ENCODE data around the gene SMIM34. TPM values are rescaled to one million over a fixed set of nuclear protein-coding genes. Genes with fewer than 3 reads are reported as not detected.
"Not testable (repeated sequence)": the region's sequence is repeated elsewhere in the genome, so short reads cannot be mapped to it uniquely, and the experiment has no call there.

The SMIM34 gene
- total RNA-seq, result not detected
- total RNA-seq (2013), result not detected
- 0 reads per million in 29 experiments for total RNA-seq

GRCh38 chr21:34423805-34424204, at the start of gene SMIM34:
SMIM34 (minus strand) TSS chr21:34423951; CDS start chr21:34423839, 112 bp downstream.
- CTCF ChIA-PET; H3K36me3 ChIP-seq (ENCODE audit: control insufficient read depth in 2 of 2, extremely low read depth in 1 of 2, insufficient read depth in 1 of 2, low read length in 1 of 2); H3K4me1 ChIP-seq (ENCODE audit: control insufficient read depth in 1 of 2, extremely low read depth in 1 of 2, insufficient read depth in 2 of 2, low read length in 2 of 2); H3K27me3 ChIP-seq (replicated peaks in 1 of 2; ENCODE audit: control insufficient read depth in 2 of 2, extremely low read depth in 1 of 2, insufficient read depth in 2 of 2, low read length in 1 of 2); H3K27ac ChIP-seq (ENCODE audit: low read length); H3K9me3 Mint-ChIP-seq; H3K4me1 Mint-ChIP-seq; H3K36me3 Mint-ChIP-seq; ATAC-seq (replicated peaks in 1 of 4); H3K27me3 Mint-ChIP-seq; DNase-seq; H3K9me3 ChIP-seq; H3K4me3 ChIP-seq (ENCODE audit: control insufficient read depth in 1 of 2, extremely low read depth in 1 of 2, low read length in 1 of 2); H3K27ac Mint-ChIP-seq; POLR2A ChIA-PET; H3K4me3 Mint-ChIP-seq: not testable (repeated sequence)
- WGBS (ENCODE audit: insufficient coverage), result no CpG with 5 or more reads among the region's 4 CpGs

DNA sequence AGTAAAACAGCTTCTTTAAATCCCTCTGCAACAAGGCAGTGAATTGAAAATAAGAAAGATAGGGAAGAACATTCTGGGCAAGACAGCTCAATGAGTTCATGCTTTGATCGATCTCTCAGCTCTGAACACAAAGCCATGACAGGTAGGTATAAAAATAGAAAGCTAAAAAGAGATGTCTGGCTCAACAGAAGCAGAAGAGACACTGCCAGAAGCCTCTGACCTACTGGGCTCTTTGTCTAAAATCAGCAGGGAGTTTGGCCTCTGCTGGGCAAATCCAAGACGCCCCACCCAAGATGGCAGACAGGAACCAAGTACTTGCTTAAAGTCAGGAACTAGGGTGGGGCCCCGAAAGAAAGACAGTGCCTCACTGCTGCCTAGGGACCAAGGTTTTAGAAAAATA, 43.6 kb upstream of the SMIM34 start:
- POLR2A ChIA-PET; CTCF ChIA-PET; H3K9me3 Mint-ChIP-seq; H3K36me3 Mint-ChIP-seq; H3K27me3 Mint-ChIP-seq; DNase-seq; H3K4me1 ChIP-seq (ENCODE audit: control insufficient read depth in 1 of 2, extremely low read depth in 1 of 2, insufficient read depth in 2 of 2, low read length in 2 of 2); H3K27ac Mint-ChIP-seq; H3K27ac ChIP-seq (ENCODE audit: low read length); H3K4me1 Mint-ChIP-seq; H3K4me3 ChIP-seq (ENCODE audit: control insufficient read depth in 1 of 2, extremely low read depth in 1 of 2, low read length in 1 of 2); H3K9me3 ChIP-seq; H3K4me3 Mint-ChIP-seq; H3K27me3 ChIP-seq (replicated peaks in 1 of 2; ENCODE audit: control insufficient read depth in 2 of 2, extremely low read depth in 1 of 2, insufficient read depth in 2 of 2, low read length in 1 of 2); ATAC-seq (replicated peaks in 1 of 4); H3K36me3 ChIP-seq (ENCODE audit: control insufficient read depth in 2 of 2, extremely low read depth in 1 of 2, insufficient read depth in 1 of 2, low read length in 1 of 2): not testable (repeated sequence)
- WGBS (ENCODE audit: insufficient coverage), result no CpG with 5 or more reads among the region's 3 CpGs

DNA sequence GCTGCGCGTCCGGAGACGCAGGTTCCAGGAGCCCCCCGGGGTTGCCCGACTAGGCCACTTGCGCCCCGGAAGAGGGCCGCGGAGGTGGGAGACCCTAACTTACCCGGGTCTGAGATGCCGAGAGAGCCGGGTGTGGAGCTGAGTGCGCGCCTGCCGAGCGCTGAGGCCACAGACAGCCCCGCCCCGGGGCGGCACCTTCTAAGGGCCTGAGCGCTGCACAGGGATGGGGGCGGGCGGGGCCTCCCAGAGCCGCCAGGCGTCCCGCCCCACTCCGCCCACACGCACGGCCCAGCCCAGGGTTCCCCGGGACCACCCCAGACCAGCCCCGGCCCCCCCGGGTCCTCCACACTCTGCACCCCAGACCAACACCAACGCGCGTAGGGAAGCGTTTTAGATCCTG, 35.7 kb upstream of the SMIM34 start:
- CTCF ChIA-PET; DNase-seq; H3K27me3 Mint-ChIP-seq; H3K4me3 Mint-ChIP-seq; H3K27ac Mint-ChIP-seq; ATAC-seq (replicated peaks in 1 of 4); H3K36me3 ChIP-seq (ENCODE audit: control insufficient read depth in 2 of 2, extremely low read depth in 1 of 2, insufficient read depth in 1 of 2, low read length in 1 of 2); H3K36me3 Mint-ChIP-seq; H3K4me1 ChIP-seq (ENCODE audit: control insufficient read depth in 1 of 2, extremely low read depth in 1 of 2, insufficient read depth in 2 of 2, low read length in 2 of 2); POLR2A ChIA-PET; H3K27me3 ChIP-seq (replicated peaks in 1 of 2; ENCODE audit: control insufficient read depth in 2 of 2, extremely low read depth in 1 of 2, insufficient read depth in 2 of 2, low read length in 1 of 2); H3K9me3 Mint-ChIP-seq; H3K4me3 ChIP-seq (ENCODE audit: control insufficient read depth in 1 of 2, extremely low read depth in 1 of 2, low read length in 1 of 2); H3K4me1 Mint-ChIP-seq; H3K9me3 ChIP-seq; H3K27ac ChIP-seq (ENCODE audit: low read length): not testable (repeated sequence)
- no CpG with 5 or more reads among the region's 36 CpGs for WGBS (ENCODE audit: insufficient coverage)

DNA sequence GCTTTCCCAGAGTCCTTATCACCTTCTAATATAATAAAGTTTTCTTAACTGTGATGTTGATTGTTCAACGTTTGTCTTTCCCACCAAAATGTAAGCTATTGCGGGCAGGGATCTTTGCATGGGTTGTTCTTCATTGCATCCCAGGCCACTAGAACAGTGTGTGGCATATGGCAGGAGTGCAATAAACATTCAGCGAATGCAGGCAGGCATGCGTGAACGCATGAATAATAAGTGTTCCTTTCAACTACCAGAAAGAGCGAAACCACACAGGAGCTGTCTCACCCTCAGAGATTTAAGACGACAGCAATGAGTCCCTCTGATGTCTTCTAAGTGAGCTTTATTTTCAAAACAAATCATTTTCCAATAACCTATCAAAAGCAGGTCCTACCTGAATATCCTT, 34.5 kb upstream of the SMIM34 start:
- H3K36me3 Mint-ChIP-seq; H3K36me3 ChIP-seq (ENCODE audit: control insufficient read depth in 2 of 2, extremely low read depth in 1 of 2, insufficient read depth in 1 of 2, low read length in 1 of 2); H3K4me1 Mint-ChIP-seq; H3K4me3 Mint-ChIP-seq; H3K4me3 ChIP-seq (ENCODE audit: control insufficient read depth in 1 of 2, extremely low read depth in 1 of 2, low read length in 1 of 2); POLR2A ChIA-PET; H3K27me3 Mint-ChIP-seq; DNase-seq; CTCF ChIA-PET; H3K9me3 ChIP-seq; H3K27me3 ChIP-seq (replicated peaks in 1 of 2; ENCODE audit: control insufficient read depth in 2 of 2, extremely low read depth in 1 of 2, insufficient read depth in 2 of 2, low read length in 1 of 2); ATAC-seq (replicated peaks in 1 of 4); H3K4me1 ChIP-seq (ENCODE audit: control insufficient read depth in 1 of 2, extremely low read depth in 1 of 2, insufficient read depth in 2 of 2, low read length in 2 of 2); H3K27ac Mint-ChIP-seq; H3K27ac ChIP-seq (ENCODE audit: low read length); H3K9me3 Mint-ChIP-seq: not testable (repeated sequence)
- no CpG with 5 or more reads among the region's 7 CpGs for WGBS (ENCODE audit: insufficient coverage)

DNA sequence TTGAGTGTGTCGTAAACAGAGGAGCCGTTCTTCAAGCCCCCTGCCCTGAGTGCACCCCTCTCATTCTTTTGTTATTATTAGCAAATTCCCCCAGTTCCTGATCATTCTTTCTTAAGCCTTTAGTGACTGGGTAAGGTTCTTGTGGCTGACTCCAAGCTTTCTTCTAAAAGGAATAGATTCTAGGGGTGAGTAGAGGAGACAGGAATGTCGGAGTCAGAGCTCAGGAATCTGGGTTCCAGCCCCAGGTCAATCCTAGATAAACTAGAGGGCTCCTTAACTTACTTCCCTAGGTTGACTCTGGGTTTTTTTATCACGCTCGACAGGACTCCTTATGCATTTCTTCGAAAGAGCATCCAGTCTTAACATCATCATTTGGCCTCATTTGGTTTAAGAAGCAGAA, 32.4 kb upstream of the SMIM34 start:
- POLR2A ChIA-PET; H3K27ac ChIP-seq (ENCODE audit: low read length); H3K27ac Mint-ChIP-seq; DNase-seq; H3K9me3 ChIP-seq; H3K4me3 Mint-ChIP-seq; H3K36me3 Mint-ChIP-seq; CTCF ChIA-PET; H3K36me3 ChIP-seq (ENCODE audit: control insufficient read depth in 2 of 2, extremely low read depth in 1 of 2, insufficient read depth in 1 of 2, low read length in 1 of 2); H3K4me1 Mint-ChIP-seq; H3K27me3 Mint-ChIP-seq; ATAC-seq (replicated peaks in 1 of 4); H3K27me3 ChIP-seq (replicated peaks in 1 of 2; ENCODE audit: control insufficient read depth in 2 of 2, extremely low read depth in 1 of 2, insufficient read depth in 2 of 2, low read length in 1 of 2); H3K9me3 Mint-ChIP-seq; H3K4me1 ChIP-seq (ENCODE audit: control insufficient read depth in 1 of 2, extremely low read depth in 1 of 2, insufficient read depth in 2 of 2, low read length in 2 of 2); H3K4me3 ChIP-seq (ENCODE audit: control insufficient read depth in 1 of 2, extremely low read depth in 1 of 2, low read length in 1 of 2): not testable (repeated sequence)
- WGBS (ENCODE audit: insufficient coverage), result no CpG with 5 or more reads among the region's 6 CpGs

GRCh38 chr21:34455628-34456027, 31.9 kb upstream of the SMIM34 start:
- DNase-seq; H3K9me3 ChIP-seq; CTCF ChIA-PET; H3K36me3 Mint-ChIP-seq; H3K27ac Mint-ChIP-seq; H3K27me3 ChIP-seq (replicated peaks in 1 of 2; ENCODE audit: control insufficient read depth in 2 of 2, extremely low read depth in 1 of 2, insufficient read depth in 2 of 2, low read length in 1 of 2); POLR2A ChIA-PET; H3K4me3 ChIP-seq (ENCODE audit: control insufficient read depth in 1 of 2, extremely low read depth in 1 of 2, low read length in 1 of 2); H3K4me1 ChIP-seq (ENCODE audit: control insufficient read depth in 1 of 2, extremely low read depth in 1 of 2, insufficient read depth in 2 of 2, low read length in 2 of 2); ATAC-seq (replicated peaks in 1 of 4); H3K4me1 Mint-ChIP-seq; H3K9me3 Mint-ChIP-seq; H3K36me3 ChIP-seq (ENCODE audit: control insufficient read depth in 2 of 2, extremely low read depth in 1 of 2, insufficient read depth in 1 of 2, low read length in 1 of 2); H3K27me3 Mint-ChIP-seq; H3K27ac ChIP-seq (ENCODE audit: low read length); H3K4me3 Mint-ChIP-seq: not testable (repeated sequence)
- WGBS (ENCODE audit: insufficient coverage), result no CpG with 5 or more reads among the region's 10 CpGs

DNA sequence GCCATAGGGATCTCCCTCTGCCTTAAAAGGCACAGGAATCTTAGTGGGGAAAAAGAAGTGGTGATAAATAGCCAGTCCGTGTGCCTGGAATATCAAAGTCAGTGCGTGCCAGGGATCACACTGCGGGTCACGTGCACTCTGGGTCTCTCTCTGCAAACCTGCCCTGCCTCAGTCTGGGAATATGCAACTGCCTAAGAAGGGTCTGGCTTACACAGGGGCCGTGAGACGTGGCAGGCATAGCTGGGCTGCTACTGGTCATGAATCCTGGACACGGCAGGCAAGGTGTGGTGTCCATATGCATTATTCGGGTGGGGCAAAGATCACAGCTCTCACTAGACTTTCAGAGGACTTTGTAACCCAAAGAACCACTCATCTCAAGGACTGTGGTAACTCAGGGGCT, 23.3 kb upstream of the SMIM34 start:
- ATAC-seq (replicated peaks in 1 of 4); CTCF ChIA-PET; DNase-seq; H3K36me3 ChIP-seq (ENCODE audit: control insufficient read depth in 2 of 2, extremely low read depth in 1 of 2, insufficient read depth in 1 of 2, low read length in 1 of 2); H3K4me3 ChIP-seq (ENCODE audit: control insufficient read depth in 1 of 2, extremely low read depth in 1 of 2, low read length in 1 of 2); H3K27me3 ChIP-seq (replicated peaks in 1 of 2; ENCODE audit: control insufficient read depth in 2 of 2, extremely low read depth in 1 of 2, insufficient read depth in 2 of 2, low read length in 1 of 2); H3K4me1 Mint-ChIP-seq; H3K27me3 Mint-ChIP-seq; H3K36me3 Mint-ChIP-seq; H3K4me3 Mint-ChIP-seq; H3K27ac Mint-ChIP-seq; H3K27ac ChIP-seq (ENCODE audit: low read length); H3K9me3 Mint-ChIP-seq; H3K4me1 ChIP-seq (ENCODE audit: control insufficient read depth in 1 of 2, extremely low read depth in 1 of 2, insufficient read depth in 2 of 2, low read length in 2 of 2); POLR2A ChIA-PET; H3K9me3 ChIP-seq: not testable (repeated sequence)
- no CpG with 5 or more reads among the region's 8 CpGs for WGBS (ENCODE audit: insufficient coverage)
